Measurements from ENCODE around the gene ALAS1. TPM values are rescaled to one million over a fixed set of nuclear protein-coding genes. Genes with fewer than 3 reads are reported as not detected.
A peak's percentile ranks its signal among the peaks of the same experiment; 100 is the strongest.

The ALAS1 gene
- total RNA-seq, 3 donors from 2014 or later: 25.9 to 34.7 (median 33.3) TPM

- Histone ChIP-seq H3K36me3 (no peaks in the 10 kb centered on the region), H3K27me3 (no peaks in the 10 kb centered on the region), H3K27ac (peak overlapping the region in 1 of 2 donors; percentile 6), H3K4me1 (peaks cover 7 to 12% of the 10 kb centered on the region in 2 donors), H3K4me3 (no peak overlapping the region), H3K9me3 (no peaks in the 10 kb centered on the region)
- intact Hi-C loops (cut with DNase I; ENCODE audit: low total_unique reads): no loop called here
- TF ChIP-seq CTCF (IDR thresholded peaks at IDR 0.05) (no peak), POLR2AphosphoS5 (IDR thresholded peaks at IDR 0.05) (no peak), POLR2A (IDR thresholded peaks at IDR 0.05) (no peak)
- no peak for DNase-seq (ENCODE audit: low spot score in 2 of 2)
These were observed 19.4 kb upstream of the ALAS1 start for GRCh38 chr3:52178537-52178936.

GRCh38 chr3:52181543-52181942 lies 16.4 kb upstream of the ALAS1 start:
- Histone ChIP-seq H3K4me1 (peaks cover 6 to 11% of the 10 kb centered on the region in 2 donors), H3K9me3 (no peaks in the 10 kb centered on the region), H3K27me3 (no peaks in the 10 kb centered on the region), H3K4me3 (no peak overlapping the region), H3K36me3 (no peaks in the 10 kb centered on the region), H3K27ac (peak overlapping the region; percentile 55 to 63)
- TF ChIP-seq CTCF (IDR thresholded peaks at IDR 0.05): no peak
- TF ChIP-seq POLR2A (IDR thresholded peaks at IDR 0.05): no peak
- TF ChIP-seq POLR2AphosphoS5 (IDR thresholded peaks at IDR 0.05): no peak
- intact Hi-C loops (cut with DNase I; ENCODE audit: low total_unique reads): no loop called here
- DNase-seq (ENCODE audit: low spot score in 2 of 2): no peak

- no peak for DNase-seq (ENCODE audit: low spot score in 2 of 2)
- Histone ChIP-seq H3K36me3 (no peaks in the 10 kb centered on the region), H3K4me1 (peaks cover 0 to 4% of the 10 kb centered on the region in 2 donors), H3K27ac (peak overlapping the region; percentile 55 to 63), H3K9me3 (no peaks in the 10 kb centered on the region), H3K4me3 (no peak overlapping the region), H3K27me3 (no peaks in the 10 kb centered on the region)
- intact Hi-C loops (cut with DNase I; ENCODE audit: low total_unique reads): no loop called here
- TF ChIP-seq POLR2AphosphoS5 (IDR thresholded peaks at IDR 0.05) (no peak), POLR2A (IDR thresholded peaks at IDR 0.05) (no peak), CTCF (IDR thresholded peaks at IDR 0.05) (no peak)
These were observed 15.8 kb upstream of the ALAS1 start for GRCh38 chr3:52182196-52182595.

- Histone ChIP-seq H3K27me3 (no peaks in the 10 kb centered on the region), H3K36me3 (no peaks in the 10 kb centered on the region), H3K27ac (no peak overlapping the region), H3K9me3 (no peaks in the 10 kb centered on the region), H3K4me1 (peaks cover 0 to under 1% of the 10 kb centered on the region in 2 donors), H3K4me3 (no peak overlapping the region)
- DNase-seq (ENCODE audit: low spot score in 2 of 2): no peak
- intact Hi-C loops (cut with DNase I; ENCODE audit: low total_unique reads): no loop called here
- TF ChIP-seq CTCF (IDR thresholded peaks at IDR 0.05) (no peak), POLR2AphosphoS5 (IDR thresholded peaks at IDR 0.05) (no peak), POLR2A (IDR thresholded peaks at IDR 0.05) (no peak)
These were observed 15.3 kb upstream of the ALAS1 start for GRCh38 chr3:52182691-52183090.

GRCh38 chr3:52183786-52184445 lies 14.0 kb upstream of the ALAS1 start:
- Histone ChIP-seq H3K36me3 (no peaks in the 10 kb centered on the region), H3K27ac (peak overlapping the region in 1 of 2 donors; percentile 19), H3K4me1 (no peaks in the 10 kb centered on the region), H3K27me3 (no peaks in the 10 kb centered on the region), H3K9me3 (no peaks in the 10 kb centered on the region), H3K4me3 (no peak overlapping the region)
- no peak for TF ChIP-seq CTCF (IDR thresholded peaks at IDR 0.05)
- no peak for TF ChIP-seq POLR2AphosphoS5 (IDR thresholded peaks at IDR 0.05)
- TF ChIP-seq POLR2A (IDR thresholded peaks at IDR 0.05): no peak
- intact Hi-C loops (cut with DNase I; ENCODE audit: low total_unique reads): no loop called here
- no peak for DNase-seq (ENCODE audit: low spot score in 2 of 2)
